GM12878 (cell line): ENCODE results near the gene SAP25. TPM values are rescaled to one million over a fixed set of nuclear protein-coding genes. Genes with fewer than 3 reads are reported as not detected.
"Not testable (repeated sequence)": the region's sequence is repeated elsewhere in the genome, so short reads cannot be mapped to it uniquely, and the experiment has no call there.

ENCODE experiments used
- ATAC-seq: fragments of 200-7000 bp; cut with Tn5 transposase; 3 replicates; pipeline ENCODE4 v1.9.1; 2020; ENCODE audit warnings: mild to moderate bottlenecking, moderate library complexity
- BruUV-seq: library from RNA; stranded (reverse); fragments of 400-500 nt; replicated peaks from 2 replicates; lab custom pipeline; 2021; lab: Mats Ljungman, UMichigan
- CTCF ChIA-PET: fragments of 300-600 bp; sonication (Branson Sonifier 250); formaldehyde crosslinking; extraction: SDS; loops from one replicate; lab custom pipeline; 2021; ENCODE audit warnings: inconsistent platforms; lab: Yijun Ruan, JAX
- POLR2A ChIA-PET: fragments of 350-600 bp; formaldehyde crosslinking; extraction: SDS; loops from one replicate; lab custom pipeline; 2021; ENCODE audit warnings: inconsistent platforms; lab: Charles Lee
- RAD21 ChIA-PET: fragments of 300-600 bp; sonication (Branson Sonifier 250); formaldehyde crosslinking; loops from one replicate; lab custom pipeline; 2023; ENCODE audit warnings: antibody characterized with exemption; ENCODE audit not compliant: unreplicated experiment; lab: Charles Lee
- SMC1A ChIA-PET: fragments of 300-600 bp; sonication (Branson Sonifier 250); formaldehyde crosslinking; loops from one replicate; lab custom pipeline; 2023; ENCODE audit not compliant: unreplicated experiment, uncharacterized antibody; lab: Charles Lee
- DNase-seq: peaks from one replicate; pipeline ENCODE4 v3.0.0-alpha.2; 2011; ENCODE audit warnings: low read depth, low spot score
- FAIRE-seq: peaks from 3 replicates; lab custom pipeline; 2011; peaks lifted over from hg19 to GRCh38; lab: Jason Lieb, UNC
- H2AFZ ChIP-seq: 2 replicates; pipeline ENCODE4 v1.6.0; 2011; ENCODE audit warnings: low read depth, low read length, control low read depth; ENCODE audit not compliant: control insufficient read depth
- H3K27ac ChIP-seq: 2 replicates; pipeline ENCODE4 v1.5.1; 2011; ENCODE audit warnings: control low read depth; ENCODE audit not compliant: control insufficient read depth, insufficient read depth
- H3K27me3 ChIP-seq, 2 experiments: replicated peaks in 1 of 2; 2 replicates each; pipeline versions ENCODE4 v1.6.0 to v1.6.1; 2011; ENCODE audit warnings: low read length in 1 of 2; ENCODE audit not compliant: control insufficient read depth in 2 of 2, insufficient read depth in 2 of 2
- H3K36me3 ChIP-seq, 2 experiments: 2 replicates each; pipeline ENCODE4 v1.5.1; 2011; ENCODE audit warnings: low read length in 1 of 2; ENCODE audit not compliant: control insufficient read depth in 2 of 2, insufficient read depth in 2 of 2
- H3K4me1 ChIP-seq: 2 replicates; pipeline ENCODE4 v1.6.1; 2011; ENCODE audit warnings: mild to moderate bottlenecking, low read length, moderate library complexity, mixed read lengths; ENCODE audit not compliant: control insufficient read depth, insufficient read depth
- H3K4me2 ChIP-seq: 2 replicates; pipeline ENCODE4 v1.6.0; 2011; ENCODE audit warnings: control low read depth; ENCODE audit not compliant: control insufficient read depth, insufficient read depth
- H3K4me3 ChIP-seq: fragments of 200-600 bp; sonication (generic); 2 replicates; pipeline ENCODE4 v1.5.1; 2016
- H3K79me2 ChIP-seq: 2 replicates; pipeline ENCODE4 v1.6.0; 2011; ENCODE audit warnings: low read length; ENCODE audit not compliant: control insufficient read depth, insufficient read depth
- H3K9ac ChIP-seq: 2 replicates; pipeline ENCODE4 v1.8.0; 2011; ENCODE audit warnings: low read length, control low read depth, mixed read lengths; ENCODE audit not compliant: control insufficient read depth, insufficient read depth
- H3K9me3 ChIP-seq: replicated peaks from 3 replicates; pipeline ENCODE4 v1.5.1; 2011; ENCODE audit warnings: mild to moderate bottlenecking, low read length; ENCODE audit not compliant: control insufficient read depth, insufficient read depth
- H4K20me1 ChIP-seq: 2 replicates; pipeline ENCODE4 v1.6.0; 2011; ENCODE audit not compliant: control insufficient read depth, insufficient read depth
- MTA2 ChIP-seq: fragments of 450-650 bp; IDR thresholded peaks from 2 replicates; pipeline ENCODE4 v1.6.1; 2016; ENCODE audit warnings: low read depth, mild to moderate bottlenecking, moderate library complexity
- RAD21 ChIP-seq: IDR thresholded peaks from 2 replicates; pipeline ENCODE4 v1.6.1; 2011; ENCODE audit warnings: mild to moderate bottlenecking, low read depth, low read length, moderate library complexity; ENCODE audit not compliant: insufficient read depth
- WGBS: methylation state at CpG from one replicate; pipeline ENCODE4 v1.1.6; 2016; ENCODE audit warnings: low lambda C conversion rate; ENCODE audit not compliant: insufficient replicate concordance, insufficient coverage; ENCODE audit errors: missing lambda C conversion rate; 5-methylcytosine and 5-hydroxymethylcytosine counted together
- in situ Hi-C: fragments of 300-500 bp; cut with MboI; formaldehyde crosslinking; loops from 9 replicates; pipeline ENCODE4 v1.14.3; 2018; ENCODE audit warnings: mixed read lengths
- intact Hi-C: fragments of 100-400 bp; cut with micrococcal nuclease; formaldehyde crosslinking; loops from one replicate; pipeline ENCODE4 v1.14.2; 2022; ENCODE audit not compliant: unreplicated experiment
- polyA plus RNA-seq, 11 experiments: library from polyadenylated mRNA; depleted of rRNA in 4 of 11; unstranded in 6 of 11; stranded (reverse) in 5 of 11; fragments of >200 nt; fragmentation: Nextera tagmentation in 4 of 11; fragmentation: Illumina TruSeq in 1 of 11; extraction: Ambion mirVana in 4 of 11; extraction: Trizol in 1 of 11; gene quantifications; 1 replicate in 1 of 11; 2 replicates in 10 of 11; pipeline versions ENCODE4 v1.2.1 to v1.2.3, GENCODE V29; 2011 to 2016; ENCODE audit warnings: inconsistent platforms in 2 of 11, missing spikeins in 2 of 11, low read depth in 1 of 11
- total RNA-seq, 4 experiments: library from RNA; depleted of rRNA in 3 of 4; stranded (reverse); fragments of >200 nt in 3 of 4; fragmentation: Illumina TruSeq in 1 of 4; extraction: Trizol in 1 of 4; gene quantifications; 2 replicates each; pipeline versions ENCODE4 v1.2.1 to v1.2.3, GENCODE V29; 2013 to 2021
- TF ChIP-seq, protein P1 (sequence below): fragments of 450-650 bp; IDR thresholded peaks from 2 replicates; pipeline ENCODE4 v1.6.1; 2016; ENCODE audit warnings: mild to moderate bottlenecking

Gene SAP25
- total and polyA plus RNA-seq, 10 of the 15 experiments (the other 5 are each of a cell fraction or from before 2014, with no cell fraction given), result 0.14 to 8.6 (median 1.1) TPM

DNA sequence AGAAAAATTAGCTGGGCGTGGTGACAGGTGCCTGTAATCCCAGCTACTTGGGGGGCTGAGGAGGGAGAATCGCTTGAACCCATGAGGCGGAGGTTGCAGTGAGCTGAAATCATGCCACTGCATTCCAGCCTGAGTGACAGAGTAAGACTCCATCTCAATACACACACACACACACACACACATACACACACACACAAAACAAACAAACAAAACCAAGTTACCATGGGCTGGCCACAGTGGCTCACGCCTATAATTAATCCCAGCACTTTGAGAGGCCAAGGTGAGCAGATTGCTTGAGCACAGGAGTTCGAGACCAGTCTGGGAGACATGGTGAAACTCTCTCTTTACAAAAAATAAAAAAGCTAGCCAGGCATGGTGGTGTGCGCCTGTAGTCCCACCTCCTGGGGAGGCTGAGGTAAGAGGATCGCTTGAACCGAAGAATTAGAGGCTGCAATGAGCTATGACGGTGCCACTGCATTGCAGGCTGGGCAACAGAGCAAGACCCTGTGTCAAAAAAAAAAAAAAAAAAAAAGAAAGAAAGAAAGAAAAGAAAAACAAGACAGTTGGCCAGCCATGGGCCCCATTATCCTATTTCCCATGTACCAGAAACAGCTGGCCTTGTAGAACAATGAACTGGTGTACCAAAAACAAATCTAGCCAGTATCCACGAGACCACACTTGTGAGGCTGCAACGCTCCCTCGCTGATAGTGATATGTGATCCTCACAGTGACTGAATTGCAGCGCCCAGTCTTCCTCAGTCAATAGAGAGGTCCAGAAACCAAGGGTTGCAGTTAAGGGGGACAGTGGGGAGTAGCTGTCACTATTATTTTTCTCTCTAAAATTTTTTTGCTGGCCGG is 41.3 kb downstream of the SAP25 start:
- no peaks in the 10 kb centered on the region for H3K79me2 ChIP-seq
- ChIA-PET SMC1A (interaction anchor here (0.9 to 1.9 kb wide), 7 partner anchors 10 to 38 kb away, joined by 3 to 7 read pairs (median 4); no protein-coding TSS in a partner anchor), POLR2A (interaction anchor here (0.6 to 1.2 kb wide), 4 partner anchors 10 to 35 kb away, joined by 3 to 10 read pairs (median 6); no protein-coding TSS in a partner anchor), RAD21 (no interaction called here), CTCF (interaction anchor here (0.7 to 2.6 kb wide), 5 partner anchors 10 to 74 kb away, joined by 3 to 10 read pairs (median 3); no protein-coding TSS in a partner anchor)
- ATAC-seq (no peak), FAIRE-seq (no peak), DNase-seq (no peak)
- no peak overlapping the region for H2AFZ ChIP-seq
- 91% methylated on average over 13 of the region's 14 CpGs for WGBS
- H3K27ac ChIP-seq, result no peak overlapping the region
- H3K9ac ChIP-seq, result no peak overlapping the region
- peaks cover 3% of the 10 kb centered on the region; the same call in 2 of the 3 replicates for H3K9me3 ChIP-seq
- in situ Hi-C loops (no loop called here), intact Hi-C loops (no loop called here)
- peaks cover 10% of the 10 kb centered on the region for H3K4me1 ChIP-seq
- H3K4me2 ChIP-seq, result no peak overlapping the region
- no peaks in the 10 kb centered on the region for H4K20me1 ChIP-seq
- TF ChIP-seq, protein P1, sequence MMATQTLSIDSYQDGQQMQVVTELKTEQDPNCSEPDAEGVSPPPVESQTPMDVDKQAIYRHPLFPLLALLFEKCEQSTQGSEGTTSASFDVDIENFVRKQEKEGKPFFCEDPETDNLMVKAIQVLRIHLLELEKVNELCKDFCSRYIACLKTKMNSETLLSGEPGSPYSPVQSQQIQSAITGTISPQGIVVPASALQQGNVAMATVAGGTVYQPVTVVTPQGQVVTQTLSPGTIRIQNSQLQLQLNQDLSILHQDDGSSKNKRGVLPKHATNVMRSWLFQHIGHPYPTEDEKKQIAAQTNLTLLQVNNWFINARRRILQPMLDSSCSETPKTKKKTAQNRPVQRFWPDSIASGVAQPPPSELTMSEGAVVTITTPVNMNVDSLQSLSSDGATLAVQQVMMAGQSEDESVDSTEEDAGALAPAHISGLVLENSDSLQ, result peak; percentile 13; the same call in 1 of the 2 replicates
- TF ChIP-seq RAD21, result no peak
- no peak for TF ChIP-seq MTA2
- no peaks in the 10 kb centered on the region for H3K36me3 ChIP-seq
- no peak overlapping the region for H3K4me3 ChIP-seq
- no peaks in the 10 kb centered on the region for H3K27me3 ChIP-seq
- no TSS peak for BruUV-seq

DNA sequence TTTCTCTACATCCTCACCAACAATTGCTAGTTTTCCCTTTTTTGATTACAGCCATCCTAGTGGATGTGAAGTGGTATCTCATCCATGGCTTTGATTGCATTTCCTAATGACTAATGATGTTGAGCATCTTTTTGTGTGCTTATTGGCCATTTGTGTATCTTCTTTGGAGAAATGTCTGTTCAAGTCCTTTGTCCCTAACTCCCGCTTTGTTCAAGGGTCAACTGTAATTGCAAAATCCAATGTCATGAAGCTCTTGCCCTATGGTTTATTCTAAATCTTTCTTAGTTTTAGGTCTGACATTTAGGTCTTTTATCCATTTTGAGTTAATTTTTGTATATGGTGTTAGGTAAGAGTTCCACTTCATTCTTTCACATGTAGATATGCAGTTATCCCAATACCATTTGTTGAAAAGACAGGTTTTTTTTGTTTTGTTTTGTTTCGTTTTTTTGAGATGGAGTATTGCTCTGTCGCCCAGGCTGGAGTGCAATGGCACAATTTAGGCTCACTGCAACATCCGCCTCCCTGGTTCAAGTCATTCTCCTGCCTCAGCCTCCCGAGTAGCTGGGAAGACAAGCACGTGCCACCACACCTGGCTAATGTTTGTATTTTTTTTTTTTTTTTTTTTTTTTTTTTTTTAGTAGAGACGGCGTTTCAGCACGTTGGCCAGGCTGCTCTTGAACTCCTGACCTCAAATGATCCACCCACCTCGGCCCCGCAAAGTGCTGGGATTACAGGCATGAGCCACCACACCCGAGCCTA is 45.4 kb downstream of the SAP25 start:
- H3K9ac ChIP-seq, H3K4me3 ChIP-seq, in situ Hi-C loops, BruUV-seq, ATAC-seq, intact Hi-C loops, H4K20me1 ChIP-seq, H3K79me2 ChIP-seq, DNase-seq, H3K27me3 ChIP-seq, H3K36me3 ChIP-seq, FAIRE-seq, H3K9me3 ChIP-seq: not testable (repeated sequence)
- Histone ChIP-seq H3K27ac (peak overlapping the region; percentile 70), H3K4me2 (peak overlapping the region; percentile 17; the same call in 1 of the 2 replicates), H3K4me1 (peaks cover 17% of the 10 kb centered on the region), H2AFZ (peak overlapping the region; percentile 60)
- ChIA-PET SMC1A (interaction anchor here (0.6 to 2.3 kb wide), 6 partner anchors 10 to 22 kb away, joined by 3 to 24 read pairs (median 4); partner anchors contain the start of gene AGFG2), CTCF (interaction anchor here (0.9 to 2.0 kb wide), 9 partner anchors 10 to 50 kb away, joined by 3 to 10 read pairs (median 4); partner anchors contain the start of gene AGFG2), RAD21 (interaction anchor here (0.7 to 2.8 kb wide), 8 partner anchors 10 to 58 kb away, joined by 3 to 13 read pairs (median 7); partner anchors contain the start of genes AGFG2, FBXO24 and LRCH4), POLR2A (interaction anchor here (0.5 to 1.7 kb wide), 6 partner anchors 10 to 1889 kb away, joined by 3 to 9 read pairs (median 4); partner anchors contain the start of gene AGFG2)
- 94% methylated on average over 9 of the region's 12 CpGs for WGBS

DNA sequence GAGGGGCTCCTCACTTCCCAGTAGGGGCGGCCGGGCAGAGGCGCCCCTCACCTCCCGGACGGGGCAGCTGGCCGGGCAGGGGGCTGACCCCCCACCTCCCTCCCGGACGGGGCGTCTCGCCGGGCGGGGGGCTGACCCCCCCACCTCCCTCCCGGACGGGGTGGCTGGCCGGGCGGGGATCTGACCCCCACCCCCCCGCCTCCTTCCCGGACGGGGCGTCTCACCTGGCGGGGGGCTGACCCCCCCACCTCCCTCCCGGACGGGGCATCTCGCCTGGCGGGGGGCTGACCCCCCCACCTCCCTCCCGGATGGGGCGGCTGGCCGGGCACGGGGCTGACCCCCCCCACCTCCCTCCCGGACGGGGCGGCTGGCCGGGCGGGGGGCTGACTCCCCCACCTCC is 50.5 kb downstream of the SAP25 start:
- H3K27me3 ChIP-seq, FAIRE-seq, CTCF ChIA-PET, BruUV-seq, H3K79me2 ChIP-seq, H3K4me3 ChIP-seq, DNase-seq, H3K36me3 ChIP-seq, H3K27ac ChIP-seq, POLR2A ChIA-PET, H2AFZ ChIP-seq, H3K9ac ChIP-seq, ATAC-seq, RAD21 ChIA-PET, intact Hi-C loops, H4K20me1 ChIP-seq, H3K9me3 ChIP-seq, in situ Hi-C loops, H3K4me2 ChIP-seq, SMC1A ChIA-PET: not testable (repeated sequence)
- WGBS, result no CpG with 5 or more reads among the region's 34 CpGs
- peaks cover 16% of the 10 kb centered on the region for H3K4me1 ChIP-seq
